GM18861 (cell line): ENCODE results near the gene THBS2.

Experiments used
- ATAC-seq: cut with Tn5 transposase; IDR thresholded peaks from one replicate; pipeline ENCODE4 v1.9.1; 2021; ENCODE audit not compliant: unreplicated experiment

THBS2 gene

GRCh38 chr6:169168302-169168630 lies 85.4 kb downstream of the THBS2 start:
- no peak for ATAC-seq

- no peak for ATAC-seq
Measured at GRCh38 chr6:169167581-169168301, 85.9 kb downstream of the THBS2 start.

DNA sequence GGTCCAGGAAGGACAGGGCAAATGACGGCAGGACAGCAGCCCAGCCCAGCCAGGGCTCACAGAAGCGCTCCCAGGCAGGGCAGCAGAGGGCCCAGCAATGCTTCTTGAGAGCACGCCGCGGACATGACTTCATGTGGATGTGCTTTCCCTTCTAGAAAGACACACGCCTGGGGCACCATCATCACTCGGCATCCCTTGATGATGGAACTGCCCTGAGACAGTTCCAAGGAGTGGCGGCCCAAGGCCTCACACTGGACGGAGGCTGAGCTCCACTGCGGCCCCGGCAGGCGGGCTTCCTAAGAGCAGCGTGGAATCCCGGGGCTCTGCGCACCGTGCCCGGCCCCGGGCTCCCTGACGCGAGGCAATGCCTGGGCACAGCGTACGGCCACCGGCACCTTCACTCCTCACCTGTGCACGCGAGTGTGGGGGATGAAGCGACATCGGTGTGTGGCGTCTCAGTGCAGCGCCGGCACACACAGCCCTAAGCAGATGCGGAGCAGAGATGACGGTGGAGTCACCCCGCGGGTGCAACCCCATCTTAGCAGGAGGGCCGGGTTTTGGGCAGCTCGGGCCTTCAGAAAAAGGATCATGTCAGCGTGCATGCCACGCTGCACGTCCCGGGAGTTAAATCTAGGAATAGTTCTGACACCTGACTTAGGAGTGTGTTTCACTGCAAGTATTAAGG lies 86.6 kb downstream of the THBS2 start:
- no peak for ATAC-seq
